ENCODE data around the gene FAM168A.

FAM168A gene

GRCh38 chr11:73623686-73624085, 25.8 kb upstream of the FAM168A start:
- intact Hi-C loops (cut with micrococcal nuclease): loop anchor here (1.0 kb wide), 1 partner anchor 25 kb away; the partner anchor contains the start of gene FAM168A
- Mint-ChIP-seq H3K27ac (peak overlapping the region; percentile 95), H3K9me3 (no peaks in the 10 kb centered on the region), H3K4me1 (ENCODE audit: low read depth) (peaks cover 44% of the 10 kb centered on the region), H3K27me3 (no peaks in the 10 kb centered on the region), H3K4me3 (peak overlapping the region; percentile 55), H3K36me3 (ENCODE audit: low read depth) (no peaks in the 10 kb centered on the region)

GRCh38 chr11:73622926-73623593, 25.1 kb upstream of the FAM168A start:
- Mint-ChIP-seq H3K27me3 (no peaks in the 10 kb centered on the region), H3K4me3 (peak overlapping the region; percentile 30), H3K4me1 (ENCODE audit: low read depth) (peaks cover 47% of the 10 kb centered on the region), H3K9me3 (no peaks in the 10 kb centered on the region), H3K36me3 (ENCODE audit: low read depth) (no peaks in the 10 kb centered on the region), H3K27ac (peak overlapping the region; percentile 95)
- intact Hi-C loops (cut with micrococcal nuclease): loop anchor here (1.0 kb wide), 1 partner anchor 25 kb away; the partner anchor contains the start of gene FAM168A

- no peaks in the 10 kb centered on the region for H3K36me3 Mint-ChIP-seq (ENCODE audit: low read depth)
- no peak overlapping the region for H3K4me3 Mint-ChIP-seq
- no peaks in the 10 kb centered on the region for H3K9me3 Mint-ChIP-seq
- intact Hi-C loops (cut with micrococcal nuclease): no loop called here
- H3K27ac Mint-ChIP-seq: no peak overlapping the region
- peaks cover 10% of the 10 kb centered on the region for H3K4me1 Mint-ChIP-seq (ENCODE audit: low read depth)
- peaks cover 3% of the 10 kb centered on the region for H3K27me3 Mint-ChIP-seq
Measured at GRCh38 chr11:73614591-73614990, 16.7 kb upstream of the FAM168A start.

- Mint-ChIP-seq H3K36me3 (ENCODE audit: low read depth) (no peaks in the 10 kb centered on the region), H3K4me3 (no peak overlapping the region), H3K27me3 (peaks cover 4% of the 10 kb centered on the region), H3K4me1 (ENCODE audit: low read depth) (no peaks in the 10 kb centered on the region), H3K9me3 (no peaks in the 10 kb centered on the region), H3K27ac (no peak overlapping the region)
- intact Hi-C loops (cut with micrococcal nuclease): no loop called here
Measured at GRCh38 chr11:73612601-73613140, 14.8 kb upstream of the FAM168A start.

- H3K27me3 Mint-ChIP-seq: no peaks in the 10 kb centered on the region
- peak overlapping the region; percentile 87 for H3K4me3 Mint-ChIP-seq
- H3K9me3 Mint-ChIP-seq: no peaks in the 10 kb centered on the region
- H3K4me1 Mint-ChIP-seq (ENCODE audit: low read depth): peaks cover 34% of the 10 kb centered on the region
- peak overlapping the region; percentile 93 for H3K27ac Mint-ChIP-seq
- intact Hi-C loops (cut with micrococcal nuclease): loop anchor here (1.0 kb wide), 1 partner anchor 24 kb away; no protein-coding TSS in a partner anchor
- peaks cover 13% of the 10 kb centered on the region for H3K36me3 Mint-ChIP-seq (ENCODE audit: low read depth)
Measured at GRCh38 chr11:73598719-73599379, 937 bp upstream of the FAM168A start.

- no peaks in the 10 kb centered on the region for H3K9me3 Mint-ChIP-seq
- H3K4me1 Mint-ChIP-seq (ENCODE audit: low read depth): peaks cover 43% of the 10 kb centered on the region
- peak overlapping the region; percentile 87 for H3K4me3 Mint-ChIP-seq
- H3K27ac Mint-ChIP-seq: peak overlapping the region; percentile 93
- no peaks in the 10 kb centered on the region for H3K27me3 Mint-ChIP-seq
- intact Hi-C loops (cut with micrococcal nuclease): no loop called here
- H3K36me3 Mint-ChIP-seq (ENCODE audit: low read depth): peaks cover 13% of the 10 kb centered on the region
Measured at GRCh38 chr11:73597336-73597955, 466 bp downstream of the FAM168A start.

- Mint-ChIP-seq H3K36me3 (ENCODE audit: low read depth) (peaks cover 13% of the 10 kb centered on the region), H3K27ac (peak overlapping the region; percentile 93), H3K4me3 (peak overlapping the region; percentile 87), H3K9me3 (no peaks in the 10 kb centered on the region), H3K27me3 (no peaks in the 10 kb centered on the region), H3K4me1 (ENCODE audit: low read depth) (peaks cover 46% of the 10 kb centered on the region)
- intact Hi-C loops (cut with micrococcal nuclease): no loop called here
Measured at GRCh38 chr11:73596547-73596946, 1.4 kb downstream of the FAM168A start.

GRCh38 chr11:73592640-73593039, 5.3 kb downstream of the FAM168A start:
- intact Hi-C loops (cut with micrococcal nuclease): no loop called here
- H3K4me1 Mint-ChIP-seq (ENCODE audit: low read depth): peaks cover 38% of the 10 kb centered on the region
- H3K36me3 Mint-ChIP-seq (ENCODE audit: low read depth): peaks cover 8% of the 10 kb centered on the region
- H3K4me3 Mint-ChIP-seq: no peak overlapping the region
- H3K27me3 Mint-ChIP-seq: no peaks in the 10 kb centered on the region
- H3K27ac Mint-ChIP-seq: peak overlapping the region; percentile 43
- no peaks in the 10 kb centered on the region for H3K9me3 Mint-ChIP-seq

GRCh38 chr11:73591743-73592142, 6.2 kb downstream of the FAM168A start:
- Mint-ChIP-seq H3K4me3 (no peak overlapping the region), H3K9me3 (no peaks in the 10 kb centered on the region), H3K4me1 (ENCODE audit: low read depth) (peaks cover 30% of the 10 kb centered on the region), H3K36me3 (ENCODE audit: low read depth) (no peaks in the 10 kb centered on the region), H3K27ac (no peak overlapping the region), H3K27me3 (no peaks in the 10 kb centered on the region)
- intact Hi-C loops (cut with micrococcal nuclease): no loop called here

- H3K36me3 Mint-ChIP-seq (ENCODE audit: low read depth): no peaks in the 10 kb centered on the region
- intact Hi-C loops (cut with micrococcal nuclease): no loop called here
- H3K27me3 Mint-ChIP-seq: no peaks in the 10 kb centered on the region
- H3K4me3 Mint-ChIP-seq: no peak overlapping the region
- H3K4me1 Mint-ChIP-seq (ENCODE audit: low read depth): peaks cover 23% of the 10 kb centered on the region
- H3K9me3 Mint-ChIP-seq: no peaks in the 10 kb centered on the region
- no peak overlapping the region for H3K27ac Mint-ChIP-seq
Measured at GRCh38 chr11:73590991-73591390, 6.9 kb downstream of the FAM168A start.

- Mint-ChIP-seq H3K4me3 (no peak overlapping the region), H3K4me1 (ENCODE audit: low read depth) (peaks cover 5% of the 10 kb centered on the region), H3K36me3 (ENCODE audit: low read depth) (peaks cover 6% of the 10 kb centered on the region), H3K9me3 (no peaks in the 10 kb centered on the region), H3K27ac (no peak overlapping the region), H3K27me3 (no peaks in the 10 kb centered on the region)
- intact Hi-C loops (cut with micrococcal nuclease): no loop called here
Measured at GRCh38 chr11:73586791-73587190, 11.1 kb downstream of the FAM168A start.

GRCh38 chr11:73585834-73586575, 11.9 kb downstream of the FAM168A start:
- no peak overlapping the region for H3K27ac Mint-ChIP-seq
- no peak overlapping the region for H3K4me3 Mint-ChIP-seq
- intact Hi-C loops (cut with micrococcal nuclease): no loop called here
- H3K36me3 Mint-ChIP-seq (ENCODE audit: low read depth): peaks cover 6% of the 10 kb centered on the region
- peaks cover 5% of the 10 kb centered on the region for H3K4me1 Mint-ChIP-seq (ENCODE audit: low read depth)
- H3K27me3 Mint-ChIP-seq: no peaks in the 10 kb centered on the region
- no peaks in the 10 kb centered on the region for H3K9me3 Mint-ChIP-seq

- intact Hi-C loops (cut with micrococcal nuclease): no loop called here
- Mint-ChIP-seq H3K27ac (no peak overlapping the region), H3K36me3 (ENCODE audit: low read depth) (peaks cover 12% of the 10 kb centered on the region), H3K9me3 (no peaks in the 10 kb centered on the region), H3K4me1 (ENCODE audit: low read depth) (peaks cover 5% of the 10 kb centered on the region), H3K4me3 (no peak overlapping the region), H3K27me3 (no peaks in the 10 kb centered on the region)
Measured at GRCh38 chr11:73584831-73585230, 13.1 kb downstream of the FAM168A start.
